GM12878 (cell line): ENCODE measurements around the gene UTS2R. TPM values are rescaled to one million over a fixed set of nuclear protein-coding genes. Genes with fewer than 3 reads are reported as not detected.
A peak's percentile ranks its signal among the peaks of the same experiment; 100 is the strongest.

Experiments used
- ATAC-seq: fragments of 200-7000 bp; cut with Tn5 transposase; 3 replicates; pipeline ENCODE4 v1.9.1; 2020; ENCODE audit warnings: mild to moderate bottlenecking, moderate library complexity
- BruUV-seq: library from RNA; stranded (reverse); fragments of 400-500 nt; replicated peaks from 2 replicates; lab custom pipeline; 2021; lab: Mats Ljungman, UMichigan
- CTCF ChIA-PET: fragments of 300-600 bp; sonication (Branson Sonifier 250); formaldehyde crosslinking; extraction: SDS; loops from one replicate; lab custom pipeline; 2021; ENCODE audit warnings: inconsistent platforms; lab: Yijun Ruan, JAX
- POLR2A ChIA-PET: fragments of 350-600 bp; formaldehyde crosslinking; extraction: SDS; loops from one replicate; lab custom pipeline; 2021; ENCODE audit warnings: inconsistent platforms; lab: Charles Lee
- RAD21 ChIA-PET: fragments of 300-600 bp; sonication (Branson Sonifier 250); formaldehyde crosslinking; loops from one replicate; lab custom pipeline; 2023; ENCODE audit warnings: antibody characterized with exemption; ENCODE audit not compliant: unreplicated experiment; lab: Charles Lee
- SMC1A ChIA-PET: fragments of 300-600 bp; sonication (Branson Sonifier 250); formaldehyde crosslinking; loops from one replicate; lab custom pipeline; 2023; ENCODE audit not compliant: unreplicated experiment, uncharacterized antibody; lab: Charles Lee
- DNase-seq: peaks from one replicate; pipeline ENCODE4 v3.0.0-alpha.2; 2011; ENCODE audit warnings: low read depth, low spot score
- FAIRE-seq: peaks from 3 replicates; lab custom pipeline; 2011; peaks lifted over from hg19 to GRCh38; lab: Jason Lieb, UNC
- H2AFZ ChIP-seq: 2 replicates; pipeline ENCODE4 v1.6.0; 2011; ENCODE audit warnings: low read depth, low read length, control low read depth; ENCODE audit not compliant: control insufficient read depth
- H3K27ac ChIP-seq: 2 replicates; pipeline ENCODE4 v1.5.1; 2011; ENCODE audit warnings: control low read depth; ENCODE audit not compliant: control insufficient read depth, insufficient read depth
- H3K27me3 ChIP-seq, 2 experiments: replicated peaks in 1 of 2; 2 replicates each; pipeline versions ENCODE4 v1.6.0 to v1.6.1; 2011; ENCODE audit warnings: low read length in 1 of 2; ENCODE audit not compliant: control insufficient read depth in 2 of 2, insufficient read depth in 2 of 2
- H3K36me3 ChIP-seq, 2 experiments: 2 replicates each; pipeline ENCODE4 v1.5.1; 2011; ENCODE audit warnings: low read length in 1 of 2; ENCODE audit not compliant: control insufficient read depth in 2 of 2, insufficient read depth in 2 of 2
- H3K4me1 ChIP-seq: 2 replicates; pipeline ENCODE4 v1.6.1; 2011; ENCODE audit warnings: mild to moderate bottlenecking, low read length, moderate library complexity, mixed read lengths; ENCODE audit not compliant: control insufficient read depth, insufficient read depth
- H3K4me2 ChIP-seq: 2 replicates; pipeline ENCODE4 v1.6.0; 2011; ENCODE audit warnings: control low read depth; ENCODE audit not compliant: control insufficient read depth, insufficient read depth
- H3K4me3 ChIP-seq: fragments of 200-600 bp; sonication (generic); 2 replicates; pipeline ENCODE4 v1.5.1; 2016
- H3K79me2 ChIP-seq: 2 replicates; pipeline ENCODE4 v1.6.0; 2011; ENCODE audit warnings: low read length; ENCODE audit not compliant: control insufficient read depth, insufficient read depth
- H3K9ac ChIP-seq: 2 replicates; pipeline ENCODE4 v1.8.0; 2011; ENCODE audit warnings: low read length, control low read depth, mixed read lengths; ENCODE audit not compliant: control insufficient read depth, insufficient read depth
- H3K9me3 ChIP-seq: replicated peaks from 3 replicates; pipeline ENCODE4 v1.5.1; 2011; ENCODE audit warnings: mild to moderate bottlenecking, low read length; ENCODE audit not compliant: control insufficient read depth, insufficient read depth
- H4K20me1 ChIP-seq: 2 replicates; pipeline ENCODE4 v1.6.0; 2011; ENCODE audit not compliant: control insufficient read depth, insufficient read depth
- CBFB ChIP-seq: IDR thresholded peaks from 2 replicates; pipeline ENCODE4 v1.6.1; 2016; ENCODE audit warnings: antibody characterized with exemption, low read depth
- POLR2AphosphoS5 ChIP-seq: IDR thresholded peaks from 2 replicates; pipeline ENCODE4 v1.6.1; 2011; ENCODE audit warnings: mild to moderate bottlenecking, low read length, inconsistent platforms
- SMAD1 ChIP-seq: fragments of 450-650 bp; IDR thresholded peaks from 2 replicates; pipeline ENCODE4 v1.6.1; 2018; ENCODE audit warnings: mild to moderate bottlenecking, low read depth; ENCODE audit not compliant: partially characterized antibody
- TAF1 ChIP-seq: IDR thresholded peaks from 2 replicates; pipeline ENCODE4 v1.6.1; 2011; ENCODE audit warnings: mild to moderate bottlenecking, low read depth, low read length, borderline replicate concordance
- WGBS: methylation state at CpG from one replicate; pipeline ENCODE4 v1.1.6; 2016; ENCODE audit warnings: low lambda C conversion rate; ENCODE audit not compliant: insufficient replicate concordance, insufficient coverage; ENCODE audit errors: missing lambda C conversion rate; 5-methylcytosine and 5-hydroxymethylcytosine counted together
- in situ Hi-C: fragments of 300-500 bp; cut with MboI; formaldehyde crosslinking; loops from 9 replicates; pipeline ENCODE4 v1.14.3; 2018; ENCODE audit warnings: mixed read lengths
- intact Hi-C: fragments of 100-400 bp; cut with micrococcal nuclease; formaldehyde crosslinking; loops from one replicate; pipeline ENCODE4 v1.14.2; 2022; ENCODE audit not compliant: unreplicated experiment
- polyA plus RNA-seq, 11 experiments: library from polyadenylated mRNA; depleted of rRNA in 4 of 11; unstranded in 6 of 11; stranded (reverse) in 5 of 11; fragments of >200 nt; fragmentation: Nextera tagmentation in 4 of 11; fragmentation: Illumina TruSeq in 1 of 11; extraction: Ambion mirVana in 4 of 11; extraction: Trizol in 1 of 11; gene quantifications; 1 replicate in 1 of 11; 2 replicates in 10 of 11; pipeline versions ENCODE4 v1.2.1 to v1.2.3, GENCODE V29; 2011 to 2016; ENCODE audit warnings: inconsistent platforms in 2 of 11, missing spikeins in 2 of 11, low read depth in 1 of 11
- total RNA-seq, 4 experiments: library from RNA; depleted of rRNA in 3 of 4; stranded (reverse); fragments of >200 nt in 3 of 4; fragmentation: Illumina TruSeq in 1 of 4; extraction: Trizol in 1 of 4; gene quantifications; 2 replicates each; pipeline versions ENCODE4 v1.2.1 to v1.2.3, GENCODE V29; 2013 to 2021
- TF ChIP-seq, protein P1 (sequence below): fragments of 450-650 bp; IDR thresholded peaks from 2 replicates; pipeline ENCODE4 v1.6.1; 2017; ENCODE audit warnings: mild to moderate bottlenecking, low read depth, inconsistent platforms; ENCODE audit not compliant: poor library complexity, severe bottlenecking
- TF ChIP-seq, protein P2 (sequence below): fragments of 450-650 bp; IDR thresholded peaks from 2 replicates; pipeline ENCODE4 v1.6.1; 2016; ENCODE audit warnings: mild to moderate bottlenecking
- TF ChIP-seq, protein P3 (sequence below): IDR thresholded peaks from 2 replicates; pipeline ENCODE4 v1.6.1; 2012; ENCODE audit warnings: improper control_type of control experiment, low read depth, low read length; ENCODE audit not compliant: insufficient replicate concordance

Gene UTS2R
- total and polyA plus RNA-seq, 10 of the 15 experiments (the other 5 are each of a cell fraction or from before 2014, with no cell fraction given), result 0.04 to 0.36 (median 0.11) TPM; not detected in 6

DNA sequence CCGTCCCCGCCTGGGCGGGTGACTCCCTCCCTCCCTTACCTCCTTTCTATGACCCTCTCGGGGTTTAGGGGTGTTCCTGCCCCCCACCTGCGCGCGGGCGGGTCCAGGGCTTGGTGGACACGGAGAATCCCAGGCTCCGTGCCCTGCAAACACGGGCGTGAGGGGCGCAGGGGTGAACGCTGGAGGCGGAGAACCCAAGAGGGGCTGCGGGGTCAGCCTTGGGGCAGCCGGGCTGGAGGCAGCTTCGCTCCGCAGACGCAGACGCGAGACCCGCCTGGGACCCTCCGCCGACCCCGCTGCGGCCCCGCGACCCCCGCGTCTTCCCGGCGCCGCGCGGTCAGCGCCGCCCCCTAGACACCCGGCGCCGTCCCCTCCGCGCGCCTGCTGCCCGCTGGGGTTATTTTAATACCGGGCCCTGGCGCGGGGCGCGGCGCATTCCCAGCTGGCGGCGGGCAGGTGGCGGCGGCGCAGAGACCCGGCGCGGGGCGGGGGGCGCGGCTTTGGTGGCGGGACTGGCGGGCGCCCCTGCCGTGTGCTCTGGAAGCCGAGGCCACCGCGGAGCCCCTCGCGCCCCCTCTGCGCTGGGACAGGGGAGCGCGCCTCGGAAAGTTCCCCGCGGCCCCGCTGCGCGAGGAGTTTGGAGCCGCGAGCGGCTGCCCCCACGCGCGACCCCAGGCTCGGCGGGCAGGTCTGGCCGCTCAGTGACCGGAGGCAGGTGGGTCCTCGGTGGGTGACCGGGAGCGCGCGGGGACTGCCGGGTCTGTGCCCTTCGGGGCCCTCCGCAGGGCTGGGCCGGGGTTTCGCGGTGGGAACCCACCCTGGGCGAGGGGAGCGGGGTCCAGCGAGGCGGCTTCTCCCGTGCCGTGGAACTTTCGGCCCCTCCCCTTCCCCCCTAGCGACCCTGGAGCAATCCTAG is at the start of gene UTS2R (continued):
- TF ChIP-seq, protein P1, sequence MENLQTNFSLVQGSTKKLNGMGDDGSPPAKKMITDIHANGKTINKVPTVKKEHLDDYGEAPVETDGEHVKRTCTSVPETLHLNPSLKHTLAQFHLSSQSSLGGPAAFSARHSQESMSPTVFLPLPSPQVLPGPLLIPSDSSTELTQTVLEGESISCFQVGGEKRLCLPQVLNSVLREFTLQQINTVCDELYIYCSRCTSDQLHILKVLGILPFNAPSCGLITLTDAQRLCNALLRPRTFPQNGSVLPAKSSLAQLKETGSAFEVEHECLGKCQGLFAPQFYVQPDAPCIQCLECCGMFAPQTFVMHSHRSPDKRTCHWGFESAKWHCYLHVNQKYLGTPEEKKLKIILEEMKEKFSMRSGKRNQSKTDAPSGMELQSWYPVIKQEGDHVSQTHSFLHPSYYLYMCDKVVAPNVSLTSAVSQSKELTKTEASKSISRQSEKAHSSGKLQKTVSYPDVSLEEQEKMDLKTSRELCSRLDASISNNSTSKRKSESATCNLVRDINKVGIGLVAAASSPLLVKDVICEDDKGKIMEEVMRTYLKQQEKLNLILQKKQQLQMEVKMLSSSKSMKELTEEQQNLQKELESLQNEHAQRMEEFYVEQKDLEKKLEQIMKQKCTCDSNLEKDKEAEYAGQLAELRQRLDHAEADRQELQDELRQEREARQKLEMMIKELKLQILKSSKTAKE, result no peak
- TF ChIP-seq TAF1, result no peak
- TF ChIP-seq, protein P2, sequence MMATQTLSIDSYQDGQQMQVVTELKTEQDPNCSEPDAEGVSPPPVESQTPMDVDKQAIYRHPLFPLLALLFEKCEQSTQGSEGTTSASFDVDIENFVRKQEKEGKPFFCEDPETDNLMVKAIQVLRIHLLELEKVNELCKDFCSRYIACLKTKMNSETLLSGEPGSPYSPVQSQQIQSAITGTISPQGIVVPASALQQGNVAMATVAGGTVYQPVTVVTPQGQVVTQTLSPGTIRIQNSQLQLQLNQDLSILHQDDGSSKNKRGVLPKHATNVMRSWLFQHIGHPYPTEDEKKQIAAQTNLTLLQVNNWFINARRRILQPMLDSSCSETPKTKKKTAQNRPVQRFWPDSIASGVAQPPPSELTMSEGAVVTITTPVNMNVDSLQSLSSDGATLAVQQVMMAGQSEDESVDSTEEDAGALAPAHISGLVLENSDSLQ, result no peak
- TF ChIP-seq POLR2AphosphoS5, result no peak
- TF ChIP-seq SMAD1, result no peak

DNA sequence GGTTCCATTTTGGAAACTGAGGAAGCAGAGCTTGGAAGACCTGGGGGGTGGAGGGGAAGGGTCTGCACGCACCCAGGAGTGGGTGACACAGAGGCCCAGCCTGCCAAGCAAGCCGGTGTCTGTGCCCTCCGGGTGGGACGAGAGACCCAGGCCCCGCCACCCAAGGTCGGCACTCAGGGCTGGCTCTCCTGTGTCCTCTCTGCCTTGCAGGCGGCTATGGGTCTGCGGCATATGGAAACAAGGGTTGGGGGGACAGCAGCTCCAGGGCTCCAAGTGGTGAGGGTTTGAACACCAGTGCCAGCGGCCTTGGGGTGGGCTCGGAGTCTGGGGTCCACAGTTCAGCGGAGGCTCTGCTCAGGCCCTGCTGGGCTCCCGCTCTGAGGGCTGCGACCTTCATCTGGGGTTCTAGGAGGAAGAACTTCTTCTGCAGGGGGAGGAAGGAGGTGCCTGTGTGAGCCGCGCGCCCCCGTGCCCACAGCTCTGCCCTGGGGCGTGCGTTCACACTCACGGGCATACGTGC is 49.6 kb upstream of the UTS2R start:
- RAD21 ChIA-PET, result interaction anchor here (1.7 to 6.5 kb wide), 4 partner anchors 21 to 116 kb away, joined by 7 to 77 read pairs (median 9); no protein-coding TSS in a partner anchor
- FAIRE-seq (no peak), DNase-seq (no peak), ATAC-seq (peak; percentile 8; the same call in 1 of the 3 replicates)
- Histone ChIP-seq H3K36me3 (no peaks in the 10 kb centered on the region), H3K27ac (no peak overlapping the region), H3K9ac (no peak overlapping the region), H2AFZ (no peak overlapping the region), H3K4me3 (no peak overlapping the region), H3K4me2 (no peak overlapping the region), H3K79me2 (no peaks in the 10 kb centered on the region), H3K4me1 (no peaks in the 10 kb centered on the region; the same call in 1 of the 2 replicates), H3K9me3 (no peaks in the 10 kb centered on the region; the same call in 1 of the 3 replicates), H4K20me1 (no peaks in the 10 kb centered on the region), H3K27me3 (no peaks in the 10 kb centered on the region; a peak in 1 of 4 replicates)
- SMC1A ChIA-PET, result interaction anchor here (2.8 to 4.1 kb wide), 2 partner anchors 20 to 25 kb away, joined by 15 to 42 read pairs; no protein-coding TSS in a partner anchor
- no TSS peak for BruUV-seq
- in situ Hi-C loops (no loop called here), intact Hi-C loops (loop anchor here (1.0 to 2.0 kb wide), 3 partner anchors 20 to 115 kb away; no protein-coding TSS in a partner anchor)
- WGBS, result 10% methylated on average over 18 of the region's 21 CpGs
- POLR2A ChIA-PET, result interaction anchor here (1.2 kb wide), 1 partner anchor 23 kb away, joined by 3 read pairs; no protein-coding TSS in a partner anchor
- CTCF ChIA-PET, result interaction anchor here (0.6 to 6.2 kb wide), 7 partner anchors 16 to 185 kb away, joined by 3 to 94 read pairs (median 3); no protein-coding TSS in a partner anchor
- TF ChIP-seq, protein P3, sequence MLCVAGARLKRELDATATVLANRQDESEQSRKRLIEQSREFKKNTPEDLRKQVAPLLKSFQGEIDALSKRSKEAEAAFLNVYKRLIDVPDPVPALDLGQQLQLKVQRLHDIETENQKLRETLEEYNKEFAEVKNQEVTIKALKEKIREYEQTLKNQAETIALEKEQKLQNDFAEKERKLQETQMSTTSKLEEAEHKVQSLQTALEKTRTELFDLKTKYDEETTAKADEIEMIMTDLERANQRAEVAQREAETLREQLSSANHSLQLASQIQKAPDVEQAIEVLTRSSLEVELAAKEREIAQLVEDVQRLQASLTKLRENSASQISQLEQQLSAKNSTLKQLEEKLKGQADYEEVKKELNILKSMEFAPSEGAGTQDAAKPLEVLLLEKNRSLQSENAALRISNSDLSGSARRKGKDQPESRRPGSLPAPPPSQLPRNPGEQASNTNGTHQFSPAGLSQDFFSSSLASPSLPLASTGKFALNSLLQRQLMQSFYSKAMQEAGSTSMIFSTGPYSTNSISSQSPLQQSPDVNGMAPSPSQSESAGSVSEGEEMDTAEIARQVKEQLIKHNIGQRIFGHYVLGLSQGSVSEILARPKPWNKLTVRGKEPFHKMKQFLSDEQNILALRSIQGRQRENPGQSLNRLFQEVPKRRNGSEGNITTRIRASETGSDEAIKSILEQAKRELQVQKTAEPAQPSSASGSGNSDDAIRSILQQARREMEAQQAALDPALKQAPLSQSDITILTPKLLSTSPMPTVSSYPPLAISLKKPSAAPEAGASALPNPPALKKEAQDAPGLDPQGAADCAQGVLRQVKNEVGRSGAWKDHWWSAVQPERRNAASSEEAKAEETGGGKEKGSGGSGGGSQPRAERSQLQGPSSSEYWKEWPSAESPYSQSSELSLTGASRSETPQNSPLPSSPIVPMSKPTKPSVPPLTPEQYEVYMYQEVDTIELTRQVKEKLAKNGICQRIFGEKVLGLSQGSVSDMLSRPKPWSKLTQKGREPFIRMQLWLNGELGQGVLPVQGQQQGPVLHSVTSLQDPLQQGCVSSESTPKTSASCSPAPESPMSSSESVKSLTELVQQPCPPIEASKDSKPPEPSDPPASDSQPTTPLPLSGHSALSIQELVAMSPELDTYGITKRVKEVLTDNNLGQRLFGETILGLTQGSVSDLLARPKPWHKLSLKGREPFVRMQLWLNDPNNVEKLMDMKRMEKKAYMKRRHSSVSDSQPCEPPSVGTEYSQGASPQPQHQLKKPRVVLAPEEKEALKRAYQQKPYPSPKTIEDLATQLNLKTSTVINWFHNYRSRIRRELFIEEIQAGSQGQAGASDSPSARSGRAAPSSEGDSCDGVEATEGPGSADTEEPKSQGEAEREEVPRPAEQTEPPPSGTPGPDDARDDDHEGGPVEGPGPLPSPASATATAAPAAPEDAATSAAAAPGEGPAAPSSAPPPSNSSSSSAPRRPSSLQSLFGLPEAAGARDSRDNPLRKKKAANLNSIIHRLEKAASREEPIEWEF, result no peak
- TF ChIP-seq CBFB, result no peak
